HepG2 (cell line): ENCODE measurements around the gene SIAE. TPM values are rescaled to one million over a fixed set of nuclear protein-coding genes. Genes with fewer than 3 reads are reported as not detected.
A peak's percentile ranks its signal among the peaks of the same experiment; 100 is the strongest.

Experiments
- BCL6 ChIP-seq: IDR thresholded peaks from 2 replicates; pipeline ENCODE4 v1.6.1; 2016; ENCODE audit warnings: missing genetic modification reagents, missing compliant biosample characterization
- DMAP1 ChIP-seq: IDR thresholded peaks from 2 replicates; pipeline ENCODE4 v1.6.1; 2016
- GABPA ChIP-seq, 2 experiments: IDR thresholded peaks; 2 replicates each; pipeline ENCODE4 v1.6.1; 2011 to 2016; ENCODE audit warnings: low read depth in 2 of 2, low read length in 1 of 2, missing biosample characterization in 1 of 2, missing genetic modification characterization in 1 of 2
- MED8 ChIP-seq: sonication (generic); formaldehyde crosslinking; IDR thresholded peaks from 2 replicates; pipeline ENCODE4 v1.8.1; 2023; ENCODE audit warnings: mild to moderate bottlenecking, missing genetic modification reagents; ENCODE audit not compliant: insufficient replicate concordance
- MEIS1 ChIP-seq: sonication (generic); formaldehyde crosslinking; IDR thresholded peaks from 2 replicates; pipeline ENCODE4 v1.9.0; 2021; ENCODE audit warnings: mild to moderate bottlenecking, missing genetic modification reagents, moderate library complexity, borderline replicate concordance
- PAXIP1 ChIP-seq: sonication (generic); formaldehyde crosslinking; conservative IDR thresholded peaks from 2 replicates; pipeline ENCODE4 v1.4.0; 2020; ENCODE audit warnings: mild to moderate bottlenecking, missing genetic modification reagents, moderate library complexity
- PHF21A ChIP-seq: sonication (generic); formaldehyde crosslinking; IDR thresholded peaks from 2 replicates; pipeline ENCODE4 v1.5.0; 2020; ENCODE audit warnings: mild to moderate bottlenecking, missing genetic modification reagents
- RBM39 ChIP-seq: fragments of 200-400 bp; formaldehyde crosslinking; IDR thresholded peaks from one replicate; pipeline ENCODE4 v1.6.1; 2018; ENCODE audit warnings: antibody characterized with exemption, mild to moderate bottlenecking, low read depth, low read length; ENCODE audit not compliant: poor library complexity, severe bottlenecking
- RELA ChIP-seq: sonication (generic); formaldehyde crosslinking; IDR thresholded peaks from 2 replicates; pipeline ENCODE4 v1.4.0; 2020; ENCODE audit warnings: missing genetic modification reagents
- SMC3 ChIP-seq: IDR thresholded peaks from 2 replicates; pipeline ENCODE4 v1.6.1; 2011; ENCODE audit warnings: low read length, improper control_type of control experiment
- SP1 ChIP-seq, 2 experiments: fragments of 450-650 bp in 1 of 2; sonication (generic) in 1 of 2; formaldehyde crosslinking in 1 of 2; IDR thresholded peaks; 2 replicates each; pipeline versions ENCODE4 v1.4.0 to v1.6.1; 2016 to 2020; ENCODE audit warnings: missing genetic modification reagents in 1 of 2
- SP4 ChIP-seq: sonication (generic); formaldehyde crosslinking; IDR thresholded peaks from 2 replicates; pipeline ENCODE4 v1.8.1; 2023; ENCODE audit warnings: mild to moderate bottlenecking, missing genetic modification reagents
- SPEN ChIP-seq: sonication (generic); formaldehyde crosslinking; IDR thresholded peaks from 2 replicates; pipeline ENCODE4 v1.5.1; 2020; ENCODE audit warnings: low read depth, mild to moderate bottlenecking, missing genetic modification reagents
- YY1 ChIP-seq: IDR thresholded peaks from 2 replicates; pipeline ENCODE4 v1.6.1; 2011; ENCODE audit warnings: low read length, low read depth, moderate library complexity, mild to moderate bottlenecking; ENCODE audit not compliant: insufficient read depth, insufficient replicate concordance
- ZNF331 ChIP-seq: sonication (generic); formaldehyde crosslinking; IDR thresholded peaks from 2 replicates; pipeline ENCODE4 v1.4.0; 2020; ENCODE audit warnings: missing genetic modification reagents
- ZNF572 ChIP-seq: sonication (generic); formaldehyde crosslinking; IDR thresholded peaks from 2 replicates; pipeline ENCODE4 v1.5.1; 2020; ENCODE audit warnings: mild to moderate bottlenecking, missing genetic modification reagents
- ZNF598 ChIP-seq: sonication (generic); formaldehyde crosslinking; IDR thresholded peaks from 2 replicates; pipeline ENCODE4 v1.5.1; 2020; ENCODE audit warnings: mild to moderate bottlenecking, missing genetic modification reagents, borderline replicate concordance
- polyA plus RNA-seq, 8 experiments: library from polyadenylated mRNA; depleted of rRNA in 3 of 8; stranded (reverse) in 7 of 8; unstranded in 1 of 8; fragments of >200 nt; fragmentation: Illumina TruSeq in 4 of 8; extraction: Trizol in 4 of 8; gene quantifications; 2 replicates each; pipeline versions ENCODE4 v1.2.1 to v1.2.3, GENCODE V29; 2011 to 2016; ENCODE audit warnings: low read depth in 4 of 8, missing spikeins in 1 of 8, mixed read lengths in 1 of 8; ENCODE audit not compliant: insufficient read depth in 1 of 8
- total RNA-seq, 5 experiments: library from RNA; depleted of rRNA; stranded (reverse); fragments of >200 nt; fragmentation: Illumina TruSeq; extraction: Trizol; gene quantifications; 2 replicates each; pipeline ENCODE4 v1.2.3, GENCODE V29; 2016; ENCODE audit warnings: low read depth in 1 of 5
- TF ChIP-seq, protein P1 (sequence below): sonication (generic); formaldehyde crosslinking; IDR thresholded peaks from 2 replicates; pipeline ENCODE4 v1.5.0; 2020; ENCODE audit warnings: missing genetic modification reagents, mild to moderate bottlenecking, borderline replicate concordance
- TF ChIP-seq, protein P2 (sequence below): sonication (generic); formaldehyde crosslinking; IDR thresholded peaks from 2 replicates; pipeline ENCODE4 v1.4.0; 2020; ENCODE audit warnings: missing genetic modification reagents, low read depth, mild to moderate bottlenecking, borderline replicate concordance

SIAE gene
- total and polyA plus RNA-seq, 2 of the 13 experiments (the other 11 are each of a cell fraction or from before 2014, with no cell fraction given): 7.0 to 22.4 TPM

DNA sequence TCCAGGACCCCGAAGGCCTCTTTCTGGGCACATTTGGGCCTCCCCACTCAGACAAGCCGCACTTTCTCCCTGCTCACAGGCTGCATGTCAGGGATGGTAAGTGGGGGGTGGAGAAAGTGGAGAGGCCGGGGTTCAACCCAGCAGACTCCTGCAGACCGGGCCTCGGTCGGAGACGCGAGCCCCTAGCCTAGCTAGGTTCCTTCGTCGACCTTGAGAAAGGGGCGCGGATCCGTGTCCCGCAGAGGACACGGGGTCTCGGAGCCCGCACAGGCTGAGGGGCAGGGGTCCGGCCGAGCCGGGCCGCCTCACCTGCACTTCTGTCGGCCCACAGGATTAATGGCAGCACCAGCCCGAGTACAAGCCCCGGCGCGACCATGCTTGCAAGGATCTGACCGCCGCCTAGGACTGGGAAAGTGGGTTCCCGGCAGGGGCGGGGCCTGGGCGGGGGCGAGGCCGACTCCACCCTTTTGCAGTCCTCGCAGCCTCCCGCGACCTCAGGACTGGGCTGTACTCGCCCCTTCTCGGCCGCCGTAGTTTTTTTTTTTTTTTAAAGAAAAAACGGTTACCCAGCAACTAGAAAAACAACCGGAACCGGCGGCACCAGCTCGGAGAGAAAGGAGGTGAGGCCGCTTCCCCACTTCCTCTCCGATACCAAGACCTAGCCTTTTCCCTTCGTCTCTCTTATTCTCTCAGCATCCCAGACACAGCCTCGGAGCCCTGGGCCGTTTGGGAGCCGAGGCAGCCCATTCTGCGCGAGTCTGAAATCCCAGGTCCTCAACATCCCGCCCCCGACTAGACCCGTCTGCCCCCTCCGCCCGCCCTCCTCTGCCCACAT is at the start of gene SIAE, which contains the start of gene SPA17 (continued):
- TF ChIP-seq, protein P1, sequence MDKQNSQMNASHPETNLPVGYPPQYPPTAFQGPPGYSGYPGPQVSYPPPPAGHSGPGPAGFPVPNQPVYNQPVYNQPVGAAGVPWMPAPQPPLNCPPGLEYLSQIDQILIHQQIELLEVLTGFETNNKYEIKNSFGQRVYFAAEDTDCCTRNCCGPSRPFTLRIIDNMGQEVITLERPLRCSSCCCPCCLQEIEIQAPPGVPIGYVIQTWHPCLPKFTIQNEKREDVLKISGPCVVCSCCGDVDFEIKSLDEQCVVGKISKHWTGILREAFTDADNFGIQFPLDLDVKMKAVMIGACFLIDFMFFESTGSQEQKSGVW (CRISPR knock-in tag): no peak
- 0 out of 2 replicates have a peak, but pooled peaks have one; percentile 60 for TF ChIP-seq PHF21A
- TF ChIP-seq GABPA (IDR thresholded peaks at IDR 0.05; ENCODE audit: low read depth, low read length): peak; percentile 33
- TF ChIP-seq GABPA (CRISPR knock-in tag; IDR thresholded peaks at IDR 0.05; ENCODE audit: low read depth): peak; percentile 77
- TF ChIP-seq DMAP1: peak; percentile 74
- TF ChIP-seq ZNF598: no peak
- TF ChIP-seq BCL6 (CRISPR knock-in tag): peak; percentile 38; the same call in 1 of the 2 replicates
- peak; percentile 68; the same call in 1 of the 2 replicates for TF ChIP-seq ZNF572
- 0 out of 2 replicates have a peak, but pooled peaks have one; percentile 37 for TF ChIP-seq PAXIP1 (CRISPR knock-in tag)
- TF ChIP-seq, protein P2, sequence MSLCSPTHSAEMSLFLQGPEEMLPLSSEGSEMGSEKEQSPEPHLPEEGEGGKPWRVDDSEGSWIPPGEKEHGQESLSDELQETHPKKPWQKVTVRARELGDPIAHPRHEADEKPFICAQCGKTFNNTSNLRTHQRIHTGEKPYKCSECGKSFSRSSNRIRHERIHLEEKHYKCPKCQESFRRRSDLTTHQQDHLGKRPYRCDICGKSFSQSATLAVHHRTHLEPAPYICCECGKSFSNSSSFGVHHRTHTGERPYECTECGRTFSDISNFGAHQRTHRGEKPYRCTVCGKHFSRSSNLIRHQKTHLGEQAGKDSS (CRISPR knock-in tag): peak; percentile 75; the same call in 1 of the 2 replicates
- TF ChIP-seq SMC3: no peak
- peak; percentile 62 for TF ChIP-seq MED8 (CRISPR knock-in tag)
- peak; percentile 70 for TF ChIP-seq YY1
- TF ChIP-seq SPEN (CRISPR knock-in tag): peak; percentile 60; the same call in 1 of the 2 replicates
- TF ChIP-seq RBM39: peak; percentile 62
- peak; percentile 65; the same call in 1 of the 2 replicates for TF ChIP-seq SP4
- TF ChIP-seq MEIS1 (CRISPR knock-in tag): 0 out of 2 replicates have a peak, but pooled peaks have one; percentile 63
- 0 out of 2 replicates have a peak, but pooled peaks have one; percentile 58 for TF ChIP-seq RELA (CRISPR knock-in tag)
- TF ChIP-seq SP1 (IDR thresholded peaks at IDR 0.05): no peak
- peak; percentile 77; the same call in 1 of the 2 replicates for TF ChIP-seq SP1 (CRISPR knock-in tag; IDR thresholded peaks at IDR 0.05)
- TF ChIP-seq ZNF331 (CRISPR knock-in tag): peak; percentile 32; the same call in 1 of the 2 replicates
